WI38 (cell line): Measurements from ENCODE around the gene ADAMTSL1.

Experiments used
- H3K4me3 ChIP-seq: 2 replicates; pipeline ENCODE4 v1.5.1; 2011; ENCODE audit warnings: low read depth, mild to moderate bottlenecking, control low read depth, low read length
- TF ChIP-seq, protein P1 (sequence below): IDR thresholded peaks from 2 replicates; pipeline ENCODE4 v1.5.1; 2012; ENCODE audit warnings: low read depth, mild to moderate bottlenecking, control low read depth, low read length

ADAMTSL1 gene

GRCh38 chr9:18753904-18754303, 280.0 kb downstream of the ADAMTSL1 start:
- TF ChIP-seq, protein P1, sequence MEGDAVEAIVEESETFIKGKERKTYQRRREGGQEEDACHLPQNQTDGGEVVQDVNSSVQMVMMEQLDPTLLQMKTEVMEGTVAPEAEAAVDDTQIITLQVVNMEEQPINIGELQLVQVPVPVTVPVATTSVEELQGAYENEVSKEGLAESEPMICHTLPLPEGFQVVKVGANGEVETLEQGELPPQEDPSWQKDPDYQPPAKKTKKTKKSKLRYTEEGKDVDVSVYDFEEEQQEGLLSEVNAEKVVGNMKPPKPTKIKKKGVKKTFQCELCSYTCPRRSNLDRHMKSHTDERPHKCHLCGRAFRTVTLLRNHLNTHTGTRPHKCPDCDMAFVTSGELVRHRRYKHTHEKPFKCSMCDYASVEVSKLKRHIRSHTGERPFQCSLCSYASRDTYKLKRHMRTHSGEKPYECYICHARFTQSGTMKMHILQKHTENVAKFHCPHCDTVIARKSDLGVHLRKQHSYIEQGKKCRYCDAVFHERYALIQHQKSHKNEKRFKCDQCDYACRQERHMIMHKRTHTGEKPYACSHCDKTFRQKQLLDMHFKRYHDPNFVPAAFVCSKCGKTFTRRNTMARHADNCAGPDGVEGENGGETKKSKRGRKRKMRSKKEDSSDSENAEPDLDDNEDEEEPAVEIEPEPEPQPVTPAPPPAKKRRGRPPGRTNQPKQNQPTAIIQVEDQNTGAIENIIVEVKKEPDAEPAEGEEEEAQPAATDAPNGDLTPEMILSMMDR = no peak
- H3K4me3 ChIP-seq = no peak overlapping the region

DNA sequence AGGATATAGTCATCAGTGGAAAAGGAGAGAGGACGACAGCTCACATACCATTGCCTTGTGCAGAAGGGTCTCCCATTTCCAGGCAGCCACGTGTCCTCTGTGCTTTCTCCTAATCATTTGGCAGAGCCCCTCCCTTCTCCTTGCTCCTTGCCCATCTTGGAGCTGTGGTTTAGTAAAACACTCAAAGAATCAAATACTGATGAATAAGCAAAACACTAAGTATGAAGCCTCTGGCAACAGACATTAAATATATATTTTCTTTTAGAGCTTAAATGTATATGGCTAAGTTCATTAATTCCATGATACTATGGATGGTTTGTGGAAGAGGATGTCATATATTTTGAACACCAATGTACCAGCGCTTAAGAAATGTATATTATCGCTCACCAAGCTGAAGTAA, 280.6 kb downstream of the ADAMTSL1 start:
- no peak overlapping the region for H3K4me3 ChIP-seq
- TF ChIP-seq, protein P1 = no peak

GRCh38 chr9:18755263-18755662, 281.3 kb downstream of the ADAMTSL1 start:
- no peak overlapping the region for H3K4me3 ChIP-seq
- TF ChIP-seq, protein P1 = no peak

GRCh38 chr9:18756712-18757125, 282.8 kb downstream of the ADAMTSL1 start:
- H3K4me3 ChIP-seq = no peak overlapping the region
- TF ChIP-seq, protein P1 = no peak

- no peak overlapping the region for H3K4me3 ChIP-seq
- TF ChIP-seq, protein P1 = no peak
Observed at GRCh38 chr9:18759827-18760226, 285.9 kb downstream of the ADAMTSL1 start.

- TF ChIP-seq, protein P1 = no peak
Observed at GRCh38 chr9:18761742-18762300, 287.9 kb downstream of the ADAMTSL1 start.

GRCh38 chr9:18766989-18767550, 293.1 kb downstream of the ADAMTSL1 start:
- TF ChIP-seq, protein P1 = no peak
- no peak overlapping the region for H3K4me3 ChIP-seq

More at GRCh38 chr9:18761742-18762300, 287.9 kb downstream of the ADAMTSL1 start:
- no peak overlapping the region for H3K4me3 ChIP-seq
